NCI-H524 treated with DMSO at 0.1 percent for 48 hours (cell line): ENCODE data around the gene DOK1.

ENCODE experiments used
- DNase-seq: peaks from one replicate; lab custom pipeline; 2025; lab: John Stamatoyannopoulos, UW

The DOK1 gene

GRCh38 chr2:74553892-74554819 lies at the start of gene DOK1, which contains the start of gene LOXL3:
TSS of gene DOK1 (plus strand) at chr2:74554720. CDS start at chr2:74554755, 35 bp downstream.
TSS of gene LOXL3 (minus strand) at chr2:74553942. CDS start at chr2:74552634, 1,308 bp downstream.
- no peak for DNase-seq

DNA sequence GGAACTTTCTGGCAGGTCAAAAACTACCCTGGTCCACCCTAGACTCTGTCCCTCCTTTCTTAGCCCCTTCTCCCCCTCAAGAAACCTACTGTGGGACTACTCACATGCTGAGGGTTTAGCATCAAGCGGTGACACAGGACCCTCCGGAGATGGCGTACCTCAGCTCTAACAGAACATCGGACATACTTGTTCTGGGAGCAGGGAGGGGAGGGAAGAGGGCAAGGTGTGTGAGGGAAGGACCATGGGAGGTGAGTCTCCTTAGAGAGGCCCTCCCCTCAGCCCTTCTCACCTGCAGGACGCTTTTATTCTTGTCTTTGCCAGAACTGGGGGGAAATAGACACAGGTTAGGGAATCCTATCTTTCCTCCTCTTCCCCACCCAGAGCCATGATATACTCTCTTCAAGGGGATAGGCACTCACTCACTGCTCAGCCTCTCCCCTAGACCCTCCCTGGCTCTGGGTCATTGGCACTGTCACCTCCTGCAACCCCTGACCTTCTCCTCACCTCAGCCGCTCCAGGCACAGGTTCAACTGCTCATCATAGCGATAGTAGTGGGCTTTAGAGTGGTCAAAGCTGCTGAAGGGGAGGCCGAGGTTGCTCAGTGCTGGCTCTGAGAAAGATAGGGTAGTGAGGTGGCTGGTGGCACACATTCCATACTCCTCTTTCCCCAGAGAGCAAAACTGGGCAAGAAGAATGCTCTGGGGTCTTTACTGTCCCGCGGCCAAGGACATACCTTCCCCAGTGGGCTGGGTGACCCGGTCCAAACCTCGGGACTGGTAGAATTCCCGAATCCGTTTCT lies 48.9 kb upstream of the DOK1 start:
- DNase-seq = no peak

DNA sequence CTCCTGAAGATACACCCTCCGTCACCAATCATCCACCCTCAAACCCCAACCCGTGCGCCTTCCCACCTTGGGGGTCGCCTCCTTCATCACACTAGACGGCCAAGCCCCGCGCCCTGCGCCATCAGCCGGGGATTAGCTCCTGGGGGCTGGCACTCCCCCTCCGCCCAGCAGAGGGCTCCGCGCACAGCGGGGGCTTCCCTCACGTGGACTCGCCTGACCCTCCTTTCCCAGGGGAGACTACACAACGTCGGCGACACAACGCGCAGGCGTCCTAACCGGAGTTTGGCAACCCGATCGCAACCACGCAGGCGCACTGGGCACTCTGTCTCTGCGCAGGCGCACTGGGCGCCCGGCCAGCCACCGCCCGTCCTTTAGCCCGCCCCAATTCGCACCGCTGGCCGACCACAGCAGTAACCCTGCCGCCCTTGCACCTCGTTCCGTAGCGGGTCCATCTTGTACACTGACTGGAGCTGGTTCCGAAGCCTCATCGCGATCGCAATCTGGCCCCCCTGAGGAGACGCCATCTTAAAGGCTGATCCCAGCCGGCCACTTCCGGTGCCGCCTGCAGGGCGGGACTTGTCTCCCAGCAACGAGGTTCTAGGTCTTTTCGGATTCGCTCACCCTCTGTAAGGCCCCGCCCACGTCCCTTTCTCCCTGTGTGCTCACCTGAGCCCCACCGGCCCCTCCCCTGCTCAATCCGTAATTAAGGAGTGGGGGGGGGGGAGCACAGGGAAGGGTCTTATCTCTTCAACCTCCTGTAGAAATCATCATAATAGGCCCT lies 47.2 kb upstream of the DOK1 start, which contains the start of gene PCGF1:
TSS of gene PCGF1 (minus strand) at position 551 of the 781 bp plus-strand sequence. CDS start at position 524, 27 bp downstream.
- DNase-seq = peak; percentile 95

DNA sequence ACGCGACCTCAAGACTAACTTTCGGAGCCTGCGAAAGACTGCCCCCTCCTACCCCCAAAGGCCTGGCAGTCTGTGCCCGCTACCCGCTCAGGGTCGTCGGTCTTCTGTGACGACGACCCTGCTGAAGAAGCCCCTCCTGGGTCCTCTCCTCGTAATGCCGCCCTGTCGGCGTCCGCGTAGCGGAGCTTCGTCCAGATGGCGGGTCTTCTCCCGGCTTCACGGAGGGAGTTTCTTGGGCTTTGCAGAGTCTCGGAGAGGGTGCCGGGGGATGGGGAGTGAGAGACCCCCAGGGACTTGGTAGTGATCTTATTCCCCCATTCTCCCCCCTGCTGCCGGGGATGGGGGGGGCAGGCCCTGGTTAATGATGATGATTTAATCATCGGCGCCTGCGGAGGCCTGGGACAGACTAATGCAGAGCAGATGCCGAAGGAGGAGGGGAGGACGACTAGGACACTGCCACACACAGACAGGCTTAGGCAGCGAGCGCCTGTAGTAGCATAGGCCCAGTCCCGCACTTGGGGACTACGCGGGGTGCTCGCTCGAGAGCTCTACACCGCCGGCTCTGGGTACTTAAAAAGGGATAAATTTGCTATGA lies 46.5 kb upstream of the DOK1 start:
- DNase-seq = peak; percentile 57

DNA sequence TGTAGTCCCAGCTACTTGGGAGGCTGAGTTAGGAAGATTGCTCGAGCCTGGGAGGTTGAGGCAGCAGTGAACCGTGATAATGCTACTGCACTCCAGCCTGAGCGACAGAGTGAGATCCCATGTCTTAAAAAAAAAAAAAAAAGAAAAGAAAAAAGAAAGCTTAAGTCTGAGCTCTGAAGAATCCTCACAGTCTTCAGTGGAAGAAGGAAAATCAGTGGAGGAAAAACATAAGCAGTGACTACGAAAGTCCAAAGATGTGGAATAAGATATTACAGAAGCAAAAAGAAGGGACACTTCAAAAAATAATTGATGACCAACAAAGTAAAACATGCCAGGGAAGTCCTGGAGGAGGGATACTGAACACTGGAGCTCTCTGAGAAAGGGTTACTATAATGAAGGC lies 44.2 kb upstream of the DOK1 start:
- no peak for DNase-seq

DNA sequence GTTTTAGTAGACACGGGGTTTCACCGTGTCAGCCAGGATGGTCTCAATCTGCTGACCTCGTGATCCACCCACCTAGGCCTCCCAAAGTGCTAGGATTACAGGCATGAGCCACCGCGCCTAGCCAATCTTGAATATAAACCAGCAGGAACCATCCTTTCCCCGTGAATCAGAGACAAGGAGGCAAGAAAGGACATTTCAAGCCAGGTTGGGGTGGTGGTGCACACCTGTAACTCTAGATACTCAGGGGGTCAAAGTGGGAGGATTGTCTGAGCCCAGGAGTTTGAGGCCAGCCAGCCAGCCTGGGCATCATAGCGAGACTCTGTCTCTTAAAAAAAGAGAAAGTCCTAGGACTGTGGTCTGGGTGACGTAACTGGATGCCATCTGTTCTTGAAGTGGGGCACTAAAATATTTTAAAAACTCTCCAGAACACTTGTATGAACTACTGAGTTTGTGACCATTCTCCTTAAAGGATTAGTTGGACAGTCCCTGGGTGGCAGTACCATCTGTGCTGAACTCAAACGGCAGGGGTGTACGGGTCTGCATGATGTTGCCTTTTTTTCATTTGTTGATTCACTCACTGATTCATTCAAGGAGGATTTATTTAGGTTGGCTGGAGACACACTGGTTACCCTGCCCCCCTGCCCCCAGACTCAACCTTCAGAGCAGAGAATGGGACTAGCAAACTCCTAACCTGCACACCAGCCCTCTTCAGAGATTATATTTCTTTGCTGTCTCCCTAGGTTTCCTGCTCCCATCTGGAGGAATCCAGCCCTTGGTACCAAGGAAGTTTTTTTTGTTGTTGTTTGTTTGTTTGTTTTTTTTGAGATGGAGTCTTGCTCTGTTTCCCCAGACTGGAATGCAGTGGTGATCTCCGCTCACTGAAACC lies 43.2 kb upstream of the DOK1 start:
- peak; percentile 85 for DNase-seq

DNA sequence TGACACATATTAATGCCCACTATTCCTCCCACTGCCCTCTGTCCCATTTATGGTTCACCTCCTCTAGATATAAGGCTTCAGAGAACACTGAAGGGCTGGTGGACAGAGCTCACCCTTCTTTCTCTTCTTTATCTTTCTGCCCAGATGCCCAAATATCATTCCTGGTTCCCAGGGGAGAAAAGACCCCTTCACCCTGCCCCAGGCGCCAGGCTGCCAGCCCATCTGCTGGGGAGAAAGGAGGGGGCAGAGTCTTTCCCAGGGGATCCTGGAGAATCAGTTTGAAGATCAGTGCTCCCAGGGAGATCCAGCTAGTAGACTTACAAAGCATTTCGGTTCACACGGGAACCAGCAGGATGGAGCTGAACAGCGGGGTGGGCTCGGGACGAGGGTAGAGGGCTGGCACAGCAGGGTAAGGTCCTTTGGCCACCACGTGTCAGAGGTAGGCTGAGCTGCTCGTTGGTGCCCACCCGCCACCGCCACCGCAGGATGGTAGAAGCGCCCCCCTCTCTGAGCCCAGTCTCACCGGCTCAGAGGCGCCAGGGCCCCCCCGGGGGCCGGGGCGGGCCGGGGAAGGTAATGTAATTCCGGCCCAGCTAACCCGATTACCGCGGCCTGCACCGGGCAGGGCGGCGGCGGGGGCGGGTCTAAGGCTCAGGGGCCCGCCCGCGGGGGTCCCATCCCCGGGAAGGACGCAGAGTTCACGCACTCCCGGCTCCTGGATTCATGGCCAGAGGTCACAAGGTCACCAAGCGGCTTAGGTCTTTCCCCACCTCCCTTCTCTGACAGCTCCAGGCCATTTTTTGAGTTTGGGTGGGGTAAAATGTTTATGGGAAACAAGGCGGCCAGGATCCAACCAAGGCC lies 41.5 kb upstream of the DOK1 start:
- DNase-seq = no peak

- no peak for DNase-seq
Observed at GRCh38 chr2:74513605-74514367, 40.7 kb upstream of the DOK1 start.

DNA sequence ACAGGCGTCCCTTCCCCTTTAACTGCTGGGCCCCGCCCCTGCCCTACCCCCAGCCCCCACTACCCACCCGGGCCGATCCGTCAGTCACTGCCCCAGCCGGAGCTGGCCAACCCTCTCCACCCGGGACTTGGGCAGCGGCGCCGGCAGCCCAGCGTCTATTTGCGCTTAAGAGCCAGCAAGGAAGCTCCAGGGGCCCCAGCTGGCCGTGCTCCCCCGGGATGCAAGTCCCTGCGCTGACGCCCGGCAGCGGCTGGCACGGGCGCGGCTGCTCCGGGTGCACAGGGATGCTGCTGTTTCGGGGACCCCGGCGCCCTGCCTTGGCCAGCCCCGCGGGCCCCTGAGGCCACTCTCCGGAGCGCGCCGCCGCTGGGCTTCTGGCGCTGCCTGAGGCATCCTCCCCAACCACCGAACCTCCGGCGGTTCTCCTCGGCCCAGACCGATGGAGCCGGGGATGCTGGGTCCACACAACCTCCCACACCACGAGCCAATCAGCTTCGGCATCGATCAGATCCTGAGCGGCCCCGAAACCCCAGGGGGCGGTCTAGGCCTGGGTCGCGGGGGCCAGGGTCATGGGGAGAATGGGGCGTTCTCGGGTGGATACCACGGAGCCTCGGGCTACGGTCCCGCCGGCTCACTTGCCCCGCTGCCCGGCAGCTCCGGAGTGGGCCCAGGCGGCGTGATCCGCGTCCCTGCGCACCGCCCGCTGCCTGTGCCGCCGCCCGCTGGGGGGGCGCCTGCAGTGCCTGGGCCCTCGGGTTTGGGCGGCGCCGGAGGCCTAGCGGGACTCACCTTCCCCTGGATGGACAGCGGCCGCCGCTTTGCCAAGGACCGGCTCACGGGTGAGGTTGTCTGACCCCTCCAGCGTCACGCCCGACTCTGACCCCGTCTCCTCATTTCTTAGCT lies 39.9 kb upstream of the DOK1 start, which contains the start of gene TLX2:
TSS of gene TLX2 (plus strand) at position 83 of the 903 bp plus-strand sequence. CDS start at position 440, 357 bp downstream.
- no peak for DNase-seq

DNA sequence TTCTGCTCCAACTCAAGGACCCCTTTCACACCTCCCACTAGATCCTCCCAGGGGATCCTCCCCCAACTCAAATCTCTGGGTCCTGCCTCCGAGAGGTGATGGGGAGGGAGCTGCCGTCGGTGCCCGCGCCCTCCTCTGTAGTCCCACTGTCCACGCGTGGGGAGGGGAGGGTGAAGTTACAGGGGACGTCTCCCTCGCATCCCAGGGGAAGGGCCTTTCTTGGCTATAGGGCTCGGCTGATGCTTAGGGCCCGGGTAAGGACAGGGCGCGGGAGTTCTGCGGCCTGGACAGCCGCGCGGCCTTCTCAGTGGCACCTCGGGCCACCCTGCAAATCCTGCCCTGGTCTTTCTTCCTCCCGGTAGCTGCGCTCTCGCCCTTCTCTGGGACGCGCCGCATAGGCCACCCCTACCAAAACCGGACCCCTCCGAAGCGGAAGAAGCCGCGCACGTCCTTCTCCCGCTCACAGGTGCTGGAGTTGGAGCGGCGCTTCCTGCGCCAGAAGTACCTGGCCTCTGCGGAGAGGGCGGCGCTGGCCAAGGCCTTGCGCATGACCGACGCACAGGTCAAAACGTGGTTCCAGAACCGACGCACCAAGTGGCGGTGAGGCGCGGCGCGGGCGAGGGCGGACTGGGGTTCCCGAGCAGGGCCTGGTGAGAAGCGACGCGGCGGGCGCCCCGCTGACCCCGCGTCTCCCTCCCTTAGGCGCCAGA lies 39.1 kb upstream of the DOK1 start:
- no peak for DNase-seq

GRCh38 chr2:74515981-74516633 lies 38.4 kb upstream of the DOK1 start:
- no peak for DNase-seq

DNA sequence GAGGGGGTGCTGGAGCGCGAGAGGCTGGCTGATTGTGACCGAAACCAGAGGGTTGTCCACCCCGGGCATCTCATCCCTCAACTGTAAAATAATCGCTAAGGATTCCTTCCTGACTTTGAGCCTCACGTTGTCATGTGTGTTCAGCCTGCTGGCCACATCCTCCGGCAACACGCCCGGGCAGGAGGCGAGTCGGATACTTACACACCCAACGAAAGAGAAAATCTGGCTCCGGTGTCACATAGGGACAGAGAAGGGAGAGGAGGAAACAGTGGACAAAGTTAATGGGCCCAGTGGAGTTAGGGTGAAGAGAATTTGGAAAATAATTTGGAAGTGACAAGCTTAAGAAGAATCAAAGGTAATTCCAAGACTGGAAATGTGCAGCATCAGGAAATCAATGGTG lies 37.9 kb upstream of the DOK1 start:
- DNase-seq = no peak

- DNase-seq = no peak
Observed at GRCh38 chr2:74522516-74522915, 32.0 kb upstream of the DOK1 start.

DNA sequence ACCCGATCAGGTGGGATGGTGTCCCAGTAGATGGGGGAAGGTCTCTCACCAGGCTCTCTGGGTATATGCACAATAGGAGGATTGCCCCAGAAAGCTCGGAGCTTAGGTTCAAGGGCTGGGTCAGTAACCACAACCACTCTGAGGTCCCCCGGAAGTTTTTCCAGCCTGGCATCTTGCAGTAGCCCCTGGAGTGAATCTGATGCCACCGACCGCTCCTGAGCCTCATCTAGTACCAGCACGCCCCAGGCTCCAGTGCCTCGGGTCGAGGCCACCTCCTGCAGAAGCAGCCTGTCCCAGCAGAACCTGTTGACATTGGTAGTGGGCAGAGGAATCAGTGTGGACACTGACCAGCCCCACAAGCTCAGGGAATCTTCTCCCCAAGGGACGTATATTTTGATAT lies 30.5 kb upstream of the DOK1 start:
- DNase-seq = no peak

- DNase-seq = no peak
Observed at GRCh38 chr2:74524955-74525716, 29.4 kb upstream of the DOK1 start.
